IMR-90 (cell line): Measurements from ENCODE around the gene PLA2G4C.

Experiments used
- CHD1 ChIP-seq: IDR thresholded peaks from 2 replicates; pipeline ENCODE4 v1.6.1; 2012; ENCODE audit warnings: low read depth, low read length, improper control_type of control experiment
- CTCF ChIP-seq: conservative IDR thresholded peaks from 2 replicates; pipeline ENCODE4 v1.5.1; 2012; ENCODE audit warnings: mild to moderate bottlenecking, low read depth, low read length, improper control_type of control experiment
- ELK1 ChIP-seq: fragments of 150-350 bp; IDR thresholded peaks from 2 replicates; pipeline ENCODE4 v1.6.1; 2016; ENCODE audit warnings: low read depth, mild to moderate bottlenecking, low read length, moderate library complexity, borderline replicate concordance
- FOS ChIP-seq: fragments of 150-350 bp; IDR thresholded peaks from 2 replicates; pipeline ENCODE4 v1.6.1; 2016; ENCODE audit warnings: low read depth, low read length
- POLR2A ChIP-seq: IDR thresholded peaks from 2 replicates; pipeline ENCODE4 v1.6.1; 2012; ENCODE audit warnings: mild to moderate bottlenecking, low read depth, low read length
- RFX5 ChIP-seq: IDR thresholded peaks from 2 replicates; pipeline ENCODE4 v1.8.0; 2012; ENCODE audit warnings: low read depth, mild to moderate bottlenecking, low read length, moderate library complexity
- USF2 ChIP-seq: fragments of 150-350 bp; IDR thresholded peaks from 2 replicates; pipeline ENCODE4 v1.6.1; 2017; ENCODE audit warnings: mild to moderate bottlenecking, antibody characterized with exemption, low read length, low read depth

GRCh38 chr19:48158210-48158790, 47.7 kb upstream of the PLA2G4C start:
- no peak for TF ChIP-seq CTCF
- TF ChIP-seq USF2: no peak
- no peak for TF ChIP-seq POLR2A
- TF ChIP-seq FOS: no peak
- no peak for TF ChIP-seq ELK1
- no peak for TF ChIP-seq RFX5
- TF ChIP-seq CHD1: no peak
